Measurements from ENCODE around the gene MYO18A.

Gene MYO18A

DNA sequence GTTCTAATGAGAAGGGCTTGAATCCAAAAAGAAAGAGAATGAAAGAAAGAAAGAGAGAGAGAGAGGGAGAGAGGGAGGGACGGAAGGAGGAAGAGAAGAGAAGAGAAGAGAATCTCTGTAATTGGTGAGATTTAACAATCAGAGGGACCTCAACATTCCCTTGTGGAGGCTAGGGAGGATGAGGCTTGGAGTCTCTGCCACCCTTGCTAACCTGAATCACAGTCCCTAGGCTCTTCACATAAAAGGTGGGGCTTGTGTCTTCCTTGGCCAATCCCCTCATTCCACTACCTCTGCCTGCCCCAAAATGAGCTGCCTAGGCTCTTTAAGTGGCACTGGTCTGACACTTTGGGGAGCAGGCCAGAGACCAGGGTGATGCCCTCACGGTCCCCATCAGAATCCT is 107.2 kb downstream of the MYO18A start:
- no peak for DNase-seq

- no peak for DNase-seq
Measured at GRCh38 chr17:29071303-29071702, 108.9 kb downstream of the MYO18A start.

GRCh38 chr17:29070781-29071180 is 109.4 kb downstream of the MYO18A start:
- DNase-seq = no peak

DNA sequence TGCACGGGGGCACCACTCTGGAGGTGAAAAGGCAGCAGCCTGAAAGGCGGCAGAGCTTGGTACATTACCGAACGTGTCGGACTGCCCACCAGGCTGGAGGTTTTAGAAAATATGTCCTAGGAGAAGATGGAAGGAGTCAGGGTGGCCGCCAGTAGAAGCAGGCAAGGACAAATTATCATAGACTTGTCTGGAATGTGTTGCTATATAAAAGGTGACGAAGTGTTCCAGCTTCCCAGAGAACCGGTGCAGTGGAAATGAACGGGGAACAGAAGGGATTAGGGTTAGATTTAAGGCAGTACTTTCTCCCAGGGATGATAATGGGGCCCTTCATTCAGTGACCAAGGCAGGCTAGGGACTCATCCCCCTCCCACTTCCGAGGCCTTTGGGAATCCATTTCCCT is 109.9 kb downstream of the MYO18A start:
- DNase-seq = no peak

GRCh38 chr17:29069526-29070041 is 110.6 kb downstream of the MYO18A start:
- no peak for DNase-seq

DNA sequence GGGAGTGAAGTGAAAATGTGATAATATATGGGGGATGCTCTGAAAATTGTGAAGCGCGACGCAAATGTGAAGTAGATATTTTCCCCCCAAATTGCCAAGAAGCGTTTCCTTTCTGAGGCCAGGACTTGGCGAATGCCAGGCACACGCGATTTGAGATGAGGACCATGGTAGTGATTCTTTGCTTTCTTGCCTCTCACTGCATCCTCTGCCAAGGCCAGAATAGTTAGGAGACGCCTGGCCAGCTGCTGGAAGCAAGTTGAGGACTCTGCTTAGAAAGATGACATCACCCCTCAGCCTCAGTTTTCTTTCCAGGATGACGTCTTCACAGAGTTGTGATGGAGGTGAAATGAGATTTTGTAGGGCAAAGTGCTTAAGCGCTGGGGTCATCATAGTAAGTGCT is 111.4 kb downstream of the MYO18A start:
- DNase-seq = no peak

GRCh38 chr17:29066606-29067005 is 113.6 kb downstream of the MYO18A start:
- DNase-seq = no peak

GRCh38 chr17:29066047-29066446 is 114.2 kb downstream of the MYO18A start:
- no peak for DNase-seq

DNA sequence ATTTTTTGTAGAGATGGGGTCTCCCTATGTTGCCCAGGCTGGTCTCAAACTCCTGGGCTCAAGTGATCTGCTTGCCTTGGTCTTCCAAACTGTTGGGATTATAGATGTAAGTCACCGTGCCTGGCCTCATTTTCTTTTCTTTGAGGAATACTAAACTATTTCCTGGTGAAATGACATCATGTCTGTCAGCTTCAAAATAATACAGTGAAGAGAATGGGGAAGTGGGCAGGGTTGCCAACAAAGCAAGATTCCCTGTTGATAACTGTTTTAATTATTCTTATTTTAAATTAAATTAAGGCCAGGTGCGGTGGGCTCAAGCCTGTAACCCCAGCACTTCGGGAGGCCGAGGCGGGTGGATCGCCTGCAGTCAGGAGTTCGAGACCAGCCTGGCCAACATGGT is 116.2 kb downstream of the MYO18A start:
- no peak for DNase-seq

GRCh38 chr17:29062215-29062614 is 118.0 kb downstream of the MYO18A start:
- no peak for DNase-seq

DNA sequence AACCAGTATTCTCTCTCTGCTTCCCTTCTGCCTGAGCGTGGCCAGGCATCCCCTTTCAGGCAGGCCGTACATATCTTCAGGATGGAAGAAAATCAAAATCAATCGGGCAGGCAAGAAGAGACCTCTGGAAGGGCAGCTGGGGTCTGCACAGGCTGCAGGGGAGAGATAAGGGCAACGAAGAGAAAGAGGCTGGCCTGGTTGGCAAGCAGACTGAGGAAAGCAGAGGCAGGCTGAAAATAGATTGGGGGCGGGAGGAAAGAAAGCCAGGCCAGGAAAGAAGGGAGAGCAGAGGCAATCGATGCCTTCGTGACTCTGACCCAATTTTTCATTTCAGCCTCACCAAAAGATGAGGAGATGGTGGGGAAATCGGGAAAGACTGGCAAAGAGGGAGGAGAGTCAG is 119.2 kb downstream of the MYO18A start:
- no peak for DNase-seq

GRCh38 chr17:29060475-29060874 is 119.7 kb downstream of the MYO18A start:
- no peak for DNase-seq

DNA sequence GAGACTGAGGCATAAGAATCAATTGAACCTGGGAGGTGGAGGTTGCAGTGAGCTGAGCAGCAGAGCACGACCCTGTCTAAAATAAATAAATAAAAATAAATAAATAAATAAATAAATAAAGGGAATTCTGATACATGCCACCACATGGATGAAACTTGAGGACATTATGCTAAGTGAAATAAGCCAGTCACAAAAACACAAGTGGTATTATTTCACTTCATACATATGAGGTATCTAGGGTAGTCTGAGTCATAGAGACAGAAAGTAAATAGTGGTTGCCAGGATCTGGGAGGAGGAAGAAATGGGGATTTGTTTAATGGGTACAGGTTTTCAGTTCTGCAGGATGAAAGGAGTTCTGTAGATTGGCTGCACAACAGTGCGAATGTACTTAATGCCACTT is 120.9 kb downstream of the MYO18A start:
- no peak for DNase-seq

- no peak for DNase-seq
Measured at GRCh38 chr17:29058391-29058790, 121.8 kb downstream of the MYO18A start.

GRCh38 chr17:29057361-29057760 is 122.8 kb downstream of the MYO18A start:
- DNase-seq = no peak

DNA sequence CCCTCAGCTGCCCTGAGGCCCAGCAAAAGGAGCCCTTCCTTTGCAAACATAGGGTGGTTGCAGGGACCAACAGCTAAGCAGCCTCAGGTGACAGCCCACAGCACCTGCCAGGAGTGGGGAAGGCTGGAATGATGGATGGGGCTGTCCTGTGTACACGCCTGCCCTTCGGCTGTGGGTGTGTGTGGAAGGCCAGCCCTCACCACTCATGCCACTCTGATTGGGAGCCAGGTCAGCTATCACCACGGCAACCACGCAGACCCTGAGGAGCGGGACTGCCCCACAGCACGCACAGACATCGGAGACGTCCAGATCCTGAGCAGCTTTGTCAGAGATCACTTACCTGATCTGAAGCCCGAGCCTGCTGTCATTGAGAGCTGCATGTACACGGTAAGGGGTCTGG is 125.4 kb downstream of the MYO18A start:
- no peak for DNase-seq

- DNase-seq = no peak
Measured at GRCh38 chr17:29051731-29052130, 128.5 kb downstream of the MYO18A start.

DNA sequence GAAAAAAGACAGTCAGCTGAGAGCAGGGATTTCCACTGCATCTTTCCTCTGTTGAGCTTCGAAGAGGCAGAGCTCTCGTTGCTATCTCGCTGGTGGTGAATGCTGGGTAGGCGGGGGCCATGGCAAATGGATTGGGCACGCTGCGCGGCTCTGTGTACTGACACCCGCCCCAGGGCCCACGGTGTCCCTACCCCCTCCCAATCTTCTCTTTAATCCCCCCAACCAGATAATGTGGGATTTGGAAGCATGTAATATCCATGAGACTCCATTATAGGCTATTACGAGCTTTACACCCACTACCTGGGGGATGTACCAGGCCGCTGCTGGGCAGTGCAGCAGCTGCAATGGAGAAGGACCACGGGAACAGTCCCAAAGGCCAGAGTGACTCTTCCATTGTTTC is 129.0 kb downstream of the MYO18A start:
- no peak for DNase-seq

- DNase-seq = no peak
Measured at GRCh38 chr17:29050176-29050575, 130.0 kb downstream of the MYO18A start.

- no peak for DNase-seq
Measured at GRCh38 chr17:29049541-29050145, 130.6 kb downstream of the MYO18A start.

DNA sequence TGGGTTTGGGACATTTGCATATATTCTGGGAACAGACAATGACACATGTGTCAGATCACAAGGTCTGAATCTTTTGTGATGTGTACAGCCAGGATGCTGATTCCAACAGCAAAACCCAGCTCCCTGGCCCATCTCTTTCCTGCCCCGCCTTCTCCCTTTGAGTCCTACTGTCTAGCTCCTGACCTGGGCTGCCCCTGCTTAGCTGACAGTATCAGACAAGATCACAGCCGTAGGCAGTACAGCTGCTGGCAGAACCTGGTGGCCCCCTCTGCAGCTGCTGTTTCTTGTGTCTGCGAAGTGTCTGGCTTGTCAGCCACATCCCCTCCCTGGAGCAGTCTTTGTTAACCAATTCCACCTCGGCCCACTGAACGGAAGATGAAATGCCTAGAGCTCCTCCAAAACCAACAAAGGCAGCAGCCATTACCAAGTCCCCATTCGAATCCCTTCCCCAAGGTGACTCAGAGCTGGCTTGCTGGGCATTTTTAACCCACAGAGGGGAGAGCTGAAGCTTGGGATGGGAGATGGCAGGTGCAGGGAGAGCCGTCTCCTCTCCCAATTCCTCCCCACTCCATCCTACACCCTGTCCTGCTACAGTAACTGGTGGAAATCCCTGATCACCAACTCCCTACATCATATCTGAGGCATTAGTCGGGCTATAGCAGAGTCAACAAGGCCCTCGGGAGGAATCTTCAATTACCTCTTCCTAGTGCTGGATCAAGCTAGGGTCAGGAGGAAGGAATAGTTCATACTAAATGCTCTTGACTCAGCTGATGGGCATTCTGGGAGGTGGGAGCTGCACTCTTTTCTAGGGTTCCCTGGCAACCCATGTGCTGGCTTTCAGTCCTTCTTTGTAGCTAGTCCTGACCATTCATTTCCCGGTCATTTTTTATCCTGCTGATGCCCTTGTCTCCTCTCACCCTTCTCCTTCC is 131.5 kb downstream of the MYO18A start:
- no peak for DNase-seq

- no peak for DNase-seq
Measured at GRCh38 chr17:29046473-29046839, 133.7 kb downstream of the MYO18A start.

DNA sequence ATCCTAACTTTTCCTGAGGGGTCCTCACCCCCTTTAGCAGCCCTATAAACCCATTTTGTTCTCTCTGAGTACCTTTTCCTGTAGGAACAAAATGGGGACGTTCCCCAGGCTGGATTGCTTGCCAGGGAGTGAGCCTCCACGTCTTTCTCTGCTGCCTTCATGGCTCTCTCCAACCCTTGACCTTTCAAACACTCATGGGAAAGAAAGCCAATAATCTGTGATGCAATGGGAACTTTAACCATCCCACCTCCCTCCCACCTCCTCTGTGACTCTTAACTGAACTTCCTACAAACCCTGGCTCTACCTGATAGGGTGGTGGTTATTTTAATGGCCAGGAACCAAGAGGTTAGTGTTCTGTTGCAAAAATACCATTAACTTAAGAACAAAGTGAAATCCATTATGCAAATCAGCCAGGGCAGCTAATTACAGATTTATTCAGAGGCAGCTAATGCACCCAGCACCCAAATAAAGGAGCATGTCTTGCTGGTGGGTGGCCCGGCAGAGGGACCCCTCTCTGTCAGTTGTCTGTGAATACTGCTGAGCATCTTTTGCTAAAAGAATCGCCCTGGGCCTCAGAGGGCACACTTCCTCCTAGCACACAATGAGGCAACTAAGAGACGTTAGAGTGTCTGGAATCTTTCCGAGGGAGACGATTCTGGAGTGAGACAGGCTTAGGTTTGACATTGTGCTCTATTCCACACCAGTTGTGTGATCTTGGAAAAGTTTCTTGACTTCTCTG is 134.3 kb downstream of the MYO18A start:
- no peak for DNase-seq

GRCh38 chr17:29045026-29045425 is 135.2 kb downstream of the MYO18A start:
- no peak for DNase-seq
